Body of pancreas (tissue), 4 donors: ENCODE measurements around the gene SMOC2.
"Not testable (repeated sequence)": the region's sequence is repeated elsewhere in the genome, so short reads cannot be mapped to it uniquely, and the experiment has no call there.

Experiments
- POLR2A ChIP-seq, 3 donors: fragments of 450-650 bp; IDR thresholded peaks; one replicate each; pipeline ENCODE4 v1.6.1; 2016; ENCODE audit warnings: antibody characterized with exemption in 3 of 3, mild to moderate bottlenecking in 2 of 3
- TF ChIP-seq, protein P1 (sequence below), 7 experiments: fragments of 450-650 bp in 4 of 7; fragments of 200-600 bp in 3 of 7; sonication (generic) in 3 of 7; IDR thresholded peaks; one replicate each; pipeline ENCODE4 v1.5.1; 2016 to 2019; ENCODE audit warnings: antibody characterized with exemption in 7 of 7

DNA sequence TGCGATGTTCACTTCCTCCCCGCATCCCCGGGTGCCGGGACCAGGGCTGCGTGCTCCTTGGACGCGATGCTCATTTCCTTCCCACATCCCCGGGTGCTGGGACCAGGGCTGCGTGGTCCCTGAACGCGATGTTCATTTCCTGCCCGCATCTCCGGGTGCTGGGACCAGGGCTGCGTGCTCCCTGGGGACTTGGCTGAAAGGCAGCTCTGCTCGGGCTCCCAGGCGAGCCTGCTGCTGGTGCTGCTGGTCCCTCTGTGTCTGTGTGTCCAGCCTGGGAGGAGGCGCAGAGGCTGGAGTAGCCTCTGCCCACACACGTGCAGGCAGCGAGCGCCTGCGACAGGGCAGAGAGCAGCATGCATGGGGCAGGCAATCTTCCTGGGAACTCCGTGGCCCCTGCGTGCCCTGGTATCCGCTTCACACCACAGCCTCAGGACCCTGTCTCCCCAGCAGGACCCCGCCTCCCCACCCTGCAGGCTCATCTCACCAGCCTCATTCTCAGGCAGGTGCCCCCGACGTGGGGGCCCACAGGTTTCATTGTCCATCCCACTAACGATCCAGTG, 132.4 kb downstream of the SMOC2 start:
- TF ChIP-seq, protein P1, sequence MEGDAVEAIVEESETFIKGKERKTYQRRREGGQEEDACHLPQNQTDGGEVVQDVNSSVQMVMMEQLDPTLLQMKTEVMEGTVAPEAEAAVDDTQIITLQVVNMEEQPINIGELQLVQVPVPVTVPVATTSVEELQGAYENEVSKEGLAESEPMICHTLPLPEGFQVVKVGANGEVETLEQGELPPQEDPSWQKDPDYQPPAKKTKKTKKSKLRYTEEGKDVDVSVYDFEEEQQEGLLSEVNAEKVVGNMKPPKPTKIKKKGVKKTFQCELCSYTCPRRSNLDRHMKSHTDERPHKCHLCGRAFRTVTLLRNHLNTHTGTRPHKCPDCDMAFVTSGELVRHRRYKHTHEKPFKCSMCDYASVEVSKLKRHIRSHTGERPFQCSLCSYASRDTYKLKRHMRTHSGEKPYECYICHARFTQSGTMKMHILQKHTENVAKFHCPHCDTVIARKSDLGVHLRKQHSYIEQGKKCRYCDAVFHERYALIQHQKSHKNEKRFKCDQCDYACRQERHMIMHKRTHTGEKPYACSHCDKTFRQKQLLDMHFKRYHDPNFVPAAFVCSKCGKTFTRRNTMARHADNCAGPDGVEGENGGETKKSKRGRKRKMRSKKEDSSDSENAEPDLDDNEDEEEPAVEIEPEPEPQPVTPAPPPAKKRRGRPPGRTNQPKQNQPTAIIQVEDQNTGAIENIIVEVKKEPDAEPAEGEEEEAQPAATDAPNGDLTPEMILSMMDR (IDR thresholded peaks at IDR 0.05): not testable (repeated sequence)
- TF ChIP-seq POLR2A (IDR thresholded peaks at IDR 0.05): not testable (repeated sequence)
